Left ventricle myocardium inferior (tissue), 1 donor: ENCODE measurements around the gene HCN3. TPM values are rescaled to one million over a fixed set of nuclear protein-coding genes. Genes with fewer than 3 reads are reported as not detected.

Source experiments
- DNase-seq: peaks from one replicate; pipeline ENCODE4 v3.0.0-alpha.2; 2020
- H3K27ac ChIP-seq: fragments of 200-600 bp; replicated peaks from 2 replicates; pipeline ENCODE4 v1.8.0; 2021
- H3K27me3 ChIP-seq: fragments of 200-600 bp; 2 replicates; pipeline ENCODE4 v1.8.0; 2021; ENCODE audit warnings: low read depth
- H3K36me3 ChIP-seq: fragments of 200-600 bp; 2 replicates; pipeline ENCODE4 v1.8.0; 2021
- H3K4me1 ChIP-seq: fragments of 200-600 bp; 2 replicates; pipeline ENCODE4 v1.8.0; 2021
- H3K4me3 ChIP-seq: fragments of 200-600 bp; 2 replicates; pipeline ENCODE4 v1.8.0; 2021; ENCODE audit warnings: mild to moderate bottlenecking, moderate library complexity
- H3K9me3 ChIP-seq: fragments of 200-600 bp; replicated peaks from 2 replicates; pipeline ENCODE4 v1.8.0; 2021
- intact Hi-C: fragments of 100-400 bp; cut with micrococcal nuclease; formaldehyde crosslinking; loops from one replicate; pipeline ENCODE4 v1.11.0; 2022
- total RNA-seq: library from RNA; stranded (reverse); fragmentation: NEBNext Ultra II Directional; extraction: Animal tissue kit (Norgen Biotek cat#: 25700); gene quantifications from one replicate; pipeline ENCODE4 v1.2.1, GENCODE V29; 2021
- TF ChIP-seq, protein P1 (sequence below): fragments of 200-600 bp; IDR thresholded peaks from 2 replicates; pipeline ENCODE4 v1.8.0; 2021; ENCODE audit warnings: antibody characterized with exemption, mild to moderate bottlenecking, borderline replicate concordance
- donor health status: DM: no; HTN: yes; CAD: no; lungs with severe emphysema.

The HCN3 gene
- total RNA-seq, 1 donor from 2014 or later: 1.2 TPM

DNA sequence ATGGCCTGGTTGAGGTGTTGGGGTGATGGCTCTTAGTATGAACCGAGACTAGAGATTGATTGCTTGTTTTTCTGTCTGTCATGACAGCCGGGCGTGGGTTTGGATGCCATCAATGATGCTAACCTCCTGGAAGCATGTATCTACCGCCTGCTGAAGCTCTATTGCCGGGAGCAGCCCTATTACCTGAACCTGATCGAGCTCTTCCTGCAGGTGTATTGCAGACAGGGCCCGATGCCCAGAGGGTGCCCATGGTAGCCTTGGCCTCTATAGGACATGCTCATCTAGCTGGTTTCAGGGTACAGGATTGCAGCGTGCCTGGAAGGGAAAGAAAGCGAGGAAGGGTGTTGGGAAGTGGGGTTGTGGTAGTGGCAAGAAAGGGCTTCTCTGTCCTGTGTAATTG, 40.8 kb downstream of the HCN3 start:
- no peak overlapping the region for H3K27ac ChIP-seq
- H3K4me1 ChIP-seq: peaks cover 34% of the 10 kb centered on the region
- intact Hi-C loops: no loop called here
- TF ChIP-seq, protein P1, sequence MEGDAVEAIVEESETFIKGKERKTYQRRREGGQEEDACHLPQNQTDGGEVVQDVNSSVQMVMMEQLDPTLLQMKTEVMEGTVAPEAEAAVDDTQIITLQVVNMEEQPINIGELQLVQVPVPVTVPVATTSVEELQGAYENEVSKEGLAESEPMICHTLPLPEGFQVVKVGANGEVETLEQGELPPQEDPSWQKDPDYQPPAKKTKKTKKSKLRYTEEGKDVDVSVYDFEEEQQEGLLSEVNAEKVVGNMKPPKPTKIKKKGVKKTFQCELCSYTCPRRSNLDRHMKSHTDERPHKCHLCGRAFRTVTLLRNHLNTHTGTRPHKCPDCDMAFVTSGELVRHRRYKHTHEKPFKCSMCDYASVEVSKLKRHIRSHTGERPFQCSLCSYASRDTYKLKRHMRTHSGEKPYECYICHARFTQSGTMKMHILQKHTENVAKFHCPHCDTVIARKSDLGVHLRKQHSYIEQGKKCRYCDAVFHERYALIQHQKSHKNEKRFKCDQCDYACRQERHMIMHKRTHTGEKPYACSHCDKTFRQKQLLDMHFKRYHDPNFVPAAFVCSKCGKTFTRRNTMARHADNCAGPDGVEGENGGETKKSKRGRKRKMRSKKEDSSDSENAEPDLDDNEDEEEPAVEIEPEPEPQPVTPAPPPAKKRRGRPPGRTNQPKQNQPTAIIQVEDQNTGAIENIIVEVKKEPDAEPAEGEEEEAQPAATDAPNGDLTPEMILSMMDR: no peak
- H3K4me3 ChIP-seq: no peak overlapping the region
- H3K36me3 ChIP-seq: peaks cover 49% of the 10 kb centered on the region
- DNase-seq: no peak
- no peaks in the 10 kb centered on the region for H3K27me3 ChIP-seq
- H3K9me3 ChIP-seq: no peaks in the 10 kb centered on the region

- H3K4me3 ChIP-seq: no peak overlapping the region
- DNase-seq: no peak
- H3K27ac ChIP-seq: no peak overlapping the region
- TF ChIP-seq, protein P1: no peak
- no peaks in the 10 kb centered on the region for H3K9me3 ChIP-seq
- no peaks in the 10 kb centered on the region for H3K27me3 ChIP-seq
- intact Hi-C loops: no loop called here
- H3K36me3 ChIP-seq: peaks cover 37% of the 10 kb centered on the region
- H3K4me1 ChIP-seq: peaks cover 43% of the 10 kb centered on the region
Observed at GRCh38 chr1:155319536-155319935, 42.3 kb downstream of the HCN3 start.

GRCh38 chr1:155320252-155320651, 43.0 kb downstream of the HCN3 start:
- Histone ChIP-seq H3K4me1 (peaks cover 50% of the 10 kb centered on the region), H3K27ac (peak overlapping the region; percentile 99), H3K36me3 (peaks cover 30% of the 10 kb centered on the region), H3K9me3 (no peaks in the 10 kb centered on the region), H3K27me3 (no peaks in the 10 kb centered on the region), H3K4me3 (peak overlapping the region; percentile 85)
- TF ChIP-seq, protein P1: no peak
- intact Hi-C loops: loop anchor here (5.0 kb wide), 1 partner anchor 43 kb away; the partner anchor contains the start of gene HCN3
- DNase-seq: no peak

DNA sequence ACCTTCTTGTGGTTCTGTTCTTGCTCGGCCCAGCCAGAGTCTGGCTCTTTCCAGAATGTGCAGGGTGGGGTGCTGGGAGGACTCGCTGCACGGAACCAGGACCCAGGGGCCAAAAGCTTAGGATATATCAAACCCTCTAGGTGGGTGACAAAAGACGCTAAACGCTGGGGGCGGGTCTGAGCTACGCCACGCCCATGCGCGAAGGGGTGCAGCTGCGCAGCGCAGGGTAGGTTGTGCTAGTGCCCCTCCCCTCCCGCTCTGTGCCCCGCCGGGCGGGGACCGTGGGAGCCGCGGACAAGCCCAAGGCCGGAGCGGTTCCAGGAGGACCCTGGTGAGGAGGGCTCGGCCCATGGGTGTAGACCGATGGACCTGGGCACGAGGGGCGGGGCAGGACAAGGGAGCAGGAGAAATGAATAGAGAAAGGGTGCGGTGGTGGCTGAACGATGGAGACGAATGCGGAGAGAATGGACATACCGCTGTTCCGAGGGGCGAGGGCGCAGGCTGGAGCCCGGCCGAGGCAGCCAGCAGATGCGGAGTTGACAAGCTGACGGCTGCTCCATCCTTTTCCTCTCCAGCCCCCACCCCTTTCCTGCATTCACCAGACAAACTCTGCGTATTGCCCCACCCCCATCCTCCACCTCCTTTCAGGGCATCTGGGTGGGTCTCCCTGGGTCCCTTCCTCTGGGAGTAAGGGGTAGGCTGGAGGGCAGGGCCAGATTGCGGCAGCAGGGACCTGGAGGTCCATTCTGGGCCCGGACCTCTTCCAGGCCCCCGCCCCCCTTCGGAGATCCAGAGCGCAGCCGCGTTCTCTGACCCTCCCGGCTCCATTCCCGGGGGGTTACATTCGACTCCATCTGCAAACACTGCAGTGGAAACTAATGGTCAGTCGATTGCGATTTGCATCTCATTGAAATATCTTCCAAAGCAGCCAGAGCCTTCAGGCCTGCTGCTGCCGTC, 43.7 kb downstream of the HCN3 start, which contains the start of gene RUSC1:
RUSC1 (plus strand) TSS at position 234 of the 957 bp plus-strand sequence. CDS start 880 bp downstream, outside the sequence.
- Histone ChIP-seq H3K36me3 (peaks cover 24% of the 10 kb centered on the region), H3K9me3 (no peaks in the 10 kb centered on the region)
- intact Hi-C loops: loop anchor here (5.0 kb wide), 1 partner anchor 44 kb away; the partner anchor contains the start of gene HCN3

More for the DNA sequence above, 43.7 kb downstream of the HCN3 start, which contains the start of gene RUSC1:
- DNase-seq: peak; percentile 89
- no peaks in the 10 kb centered on the region for H3K27me3 ChIP-seq
- peaks cover 55% of the 10 kb centered on the region for H3K4me1 ChIP-seq
- TF ChIP-seq, protein P1: no peak
- peak within 1 kb of the TSS; percentile 99 for H3K27ac ChIP-seq
- peak within 1 kb of the TSS; percentile 85 for H3K4me3 ChIP-seq
